Skin epidermis (tissue), 12 donors: ENCODE data around the gene CCN6.

ENCODE experiments used
- H3K27ac ChIP-seq, 21 experiments: fragments of 200-600 bp; sonication (generic) in 11 of 21; one replicate each; pipeline ENCODE4 v1.5.0; 2020; ENCODE audit warnings: mild to moderate bottlenecking in 3 of 21, inconsistent platforms in 2 of 21, moderate library complexity in 2 of 21
- H3K4me3 ChIP-seq, 7 experiments: fragments of 200-600 bp; sonication (generic) in 2 of 7; one replicate each; pipeline ENCODE4 v1.5.0; 2020; ENCODE audit warnings: inconsistent platforms in 2 of 7, mild to moderate bottlenecking in 2 of 7, moderate library complexity in 1 of 7

Gene CCN6

GRCh38 chr6:112054001-112054400 lies at the start of gene CCN6:
CCN6 (plus strand) TSS chr6:112054104; CDS start chr6:112054358, 254 bp downstream.
- Histone ChIP-seq H3K27ac (peak within 1 kb of the TSS in 4 of 21 experiments; percentile 3 to 63 (median 27)), H3K4me3 (peak within 1 kb of the TSS in 1 of 7 experiments; percentile 5)

GRCh38 chr6:112004201-112005012 lies 49.5 kb upstream of the CCN6 start:
- H3K27ac ChIP-seq, result peak overlapping the region in 4 of 21 experiments; percentile 32 to 62 (median 42)
- no peak overlapping the region for H3K4me3 ChIP-seq

DNA sequence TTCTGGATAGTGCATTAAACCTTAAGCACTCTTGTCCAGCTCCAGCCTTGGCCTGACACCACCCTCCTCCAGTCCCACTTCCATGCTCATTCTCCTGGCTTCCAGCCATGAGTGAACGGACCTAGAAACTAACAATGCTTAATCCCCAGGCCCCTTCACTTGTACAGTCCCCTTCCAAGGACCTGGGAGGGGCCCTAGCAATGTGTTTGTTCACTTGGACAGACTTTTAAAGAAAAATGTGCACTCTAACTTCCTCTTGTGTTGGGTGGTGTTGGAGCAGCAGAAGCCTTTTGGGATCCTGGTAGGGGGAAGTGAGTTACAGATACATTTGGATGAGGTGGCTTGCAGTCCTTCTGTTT lies 48.9 kb upstream of the CCN6 start:
- H3K27ac ChIP-seq, result peak overlapping the region in 2 of 21 experiments; percentile 28 to 42
- H3K4me3 ChIP-seq, result no peak overlapping the region

DNA sequence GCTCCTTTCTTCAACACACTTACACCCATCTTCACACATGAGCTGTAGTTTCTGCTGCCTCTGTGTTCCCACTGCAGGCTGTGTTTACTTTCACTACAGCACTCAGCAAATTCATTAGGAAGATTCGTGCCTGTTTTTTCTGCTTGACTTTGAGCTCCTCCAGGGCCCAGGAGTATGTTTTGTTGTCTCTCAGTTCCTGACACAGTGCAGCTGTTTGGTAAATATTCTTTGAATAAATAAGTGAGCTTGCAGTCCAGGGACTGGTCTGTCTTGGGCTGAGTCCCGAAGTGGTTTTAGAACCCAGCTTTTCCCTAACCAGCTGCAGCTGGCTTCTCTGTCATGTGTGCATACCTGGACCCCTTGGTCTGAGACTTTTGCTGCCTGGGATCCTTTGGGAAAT lies 46.6 kb upstream of the CCN6 start:
- peak overlapping the region in 4 of 21 experiments; percentile 13 to 50 (median 34) for H3K27ac ChIP-seq
- H3K4me3 ChIP-seq, result no peak overlapping the region

GRCh38 chr6:112007805-112008204 lies 46.1 kb upstream of the CCN6 start:
- Histone ChIP-seq H3K27ac (peak overlapping the region in 4 of 21 experiments; percentile 14 to 50 (median 38)), H3K4me3 (no peak overlapping the region)

- Histone ChIP-seq H3K27ac (peak overlapping the region in 2 of 21 experiments; percentile 33 to 50), H3K4me3 (no peak overlapping the region)
These were observed 45.4 kb upstream of the CCN6 start for GRCh38 chr6:112008482-112008881.

GRCh38 chr6:112010328-112010727 lies 43.6 kb upstream of the CCN6 start:
- Histone ChIP-seq H3K27ac (no peak overlapping the region), H3K4me3 (no peak overlapping the region)

- Histone ChIP-seq H3K4me3 (no peak overlapping the region), H3K27ac (no peak overlapping the region)
These were observed 40.9 kb upstream of the CCN6 start for GRCh38 chr6:112013051-112013450.

- Histone ChIP-seq H3K27ac (peak overlapping the region in 7 of 21 experiments; percentile 9 to 56 (median 47)), H3K4me3 (no peak overlapping the region)
These were observed 39.4 kb upstream of the CCN6 start for GRCh38 chr6:112014483-112014882.

DNA sequence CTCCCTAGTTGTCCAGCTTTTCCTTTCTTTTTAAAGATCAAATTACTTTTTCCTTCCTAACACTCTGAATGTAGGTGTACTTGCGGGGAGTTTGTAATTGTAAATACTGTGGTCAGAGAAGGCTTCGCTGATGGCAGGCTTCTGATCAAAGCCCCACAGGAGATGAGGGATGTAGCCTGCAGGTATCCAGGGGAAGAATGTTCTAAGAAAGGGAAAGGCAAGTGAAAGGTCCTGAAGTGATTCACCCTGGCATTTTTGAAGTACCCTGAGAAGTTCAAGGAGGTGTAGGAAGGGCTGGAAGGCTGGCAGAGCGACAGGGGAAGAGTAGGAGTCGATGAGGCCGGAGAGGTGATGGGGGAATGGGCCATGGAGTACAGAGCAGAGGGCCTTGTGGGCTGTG lies 38.2 kb upstream of the CCN6 start:
- peak overlapping the region in 11 of 21 experiments; percentile 29 to 71 (median 50) for H3K27ac ChIP-seq

GRCh38 chr6:112016320-112016719 lies 37.6 kb upstream of the CCN6 start:
- H3K27ac ChIP-seq, result peak overlapping the region in 9 of 21 experiments; percentile 29 to 71 (median 50)
- no peak overlapping the region for H3K4me3 ChIP-seq

More for the DNA sequence above, 38.2 kb upstream of the CCN6 start:
- H3K4me3 ChIP-seq, result no peak overlapping the region

DNA sequence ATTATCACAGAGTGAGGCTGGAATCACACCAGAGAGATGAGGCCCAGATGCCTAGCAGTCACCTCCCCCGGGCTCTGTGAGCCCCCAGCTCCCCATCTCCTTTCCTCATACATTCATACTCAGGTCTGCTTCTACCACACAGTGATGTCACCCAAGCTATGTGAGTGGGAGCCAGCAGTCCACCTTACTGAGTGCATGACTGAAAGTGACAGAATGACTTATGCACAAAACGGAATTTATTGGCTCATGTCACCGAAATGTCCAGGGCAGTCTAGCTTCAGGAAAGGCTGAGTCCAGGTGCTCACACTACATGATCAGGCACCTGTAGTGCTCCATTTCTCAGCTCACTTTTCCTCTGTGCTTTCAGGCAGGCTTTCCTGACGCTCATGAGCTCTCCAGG lies 36.7 kb upstream of the CCN6 start:
- H3K4me3 ChIP-seq, result no peak overlapping the region
- peak overlapping the region in 3 of 21 experiments; percentile 0 to 71 (median 36) for H3K27ac ChIP-seq

GRCh38 chr6:112017760-112018537 lies 36.0 kb upstream of the CCN6 start:
- H3K4me3 ChIP-seq, result no peak overlapping the region
- peak overlapping the region in 1 of 21 experiments; percentile 3 for H3K27ac ChIP-seq

DNA sequence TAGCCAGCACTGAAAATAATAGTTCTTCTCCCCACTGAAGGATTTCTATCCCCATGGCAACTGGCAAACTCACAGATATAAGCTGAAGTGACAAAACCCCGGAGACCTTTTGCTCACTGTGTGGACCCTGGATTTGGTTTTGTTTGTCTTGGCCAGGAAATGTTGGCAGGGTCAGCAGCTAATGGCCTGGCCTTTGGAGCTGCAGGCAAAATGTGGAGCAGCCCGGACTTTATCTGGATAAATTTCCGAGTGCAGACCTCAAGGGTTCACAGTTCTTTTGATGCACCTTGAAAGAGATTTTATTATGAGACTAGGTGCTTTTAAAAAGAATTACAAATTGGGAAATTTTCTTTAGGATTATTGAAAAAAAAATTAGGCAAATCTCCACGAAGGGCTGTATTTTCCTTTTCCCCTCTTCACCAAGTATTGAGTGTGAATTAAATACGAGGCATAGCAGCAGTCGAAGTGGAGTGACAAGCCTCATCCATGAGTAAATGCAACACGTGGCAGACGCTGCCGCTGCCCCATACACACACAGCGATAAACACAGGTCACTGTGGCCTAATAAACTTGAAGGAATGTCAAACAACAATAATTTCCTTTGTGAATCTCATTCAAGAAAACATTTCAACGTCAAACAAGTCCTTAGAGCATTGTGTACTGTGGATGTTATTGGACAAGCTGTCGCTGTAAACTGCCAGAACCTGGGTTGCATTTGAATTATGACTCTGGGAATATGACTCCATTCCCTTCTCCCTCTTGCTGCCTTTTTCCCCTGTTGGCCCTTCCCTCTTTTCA lies 35.1 kb upstream of the CCN6 start:
- H3K4me3 ChIP-seq, result no peak overlapping the region
- peak overlapping the region in 1 of 21 experiments; percentile 60 for H3K27ac ChIP-seq

DNA sequence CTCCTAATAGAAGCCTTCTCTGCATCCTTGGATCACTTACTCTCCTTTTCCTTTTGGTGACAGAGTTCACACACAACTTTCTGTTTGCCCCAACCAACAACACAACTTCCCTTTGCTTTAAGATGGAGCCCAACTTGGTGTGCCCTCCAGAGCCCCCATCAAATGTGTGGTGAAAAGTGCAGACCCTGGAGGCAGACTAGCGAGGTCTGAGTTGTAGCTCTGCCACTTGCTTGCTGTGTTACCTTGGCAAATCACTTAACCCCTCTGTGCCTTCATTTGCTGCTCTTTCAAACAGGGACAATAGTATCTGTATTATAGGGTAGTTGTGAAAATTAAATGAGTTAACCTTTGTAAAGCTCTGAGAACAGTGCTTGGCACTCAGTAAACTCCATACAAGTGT lies 34.3 kb upstream of the CCN6 start:
- H3K27ac ChIP-seq, result peak overlapping the region in 3 of 21 experiments; percentile 57 to 64 (median 60)
- no peak overlapping the region for H3K4me3 ChIP-seq

DNA sequence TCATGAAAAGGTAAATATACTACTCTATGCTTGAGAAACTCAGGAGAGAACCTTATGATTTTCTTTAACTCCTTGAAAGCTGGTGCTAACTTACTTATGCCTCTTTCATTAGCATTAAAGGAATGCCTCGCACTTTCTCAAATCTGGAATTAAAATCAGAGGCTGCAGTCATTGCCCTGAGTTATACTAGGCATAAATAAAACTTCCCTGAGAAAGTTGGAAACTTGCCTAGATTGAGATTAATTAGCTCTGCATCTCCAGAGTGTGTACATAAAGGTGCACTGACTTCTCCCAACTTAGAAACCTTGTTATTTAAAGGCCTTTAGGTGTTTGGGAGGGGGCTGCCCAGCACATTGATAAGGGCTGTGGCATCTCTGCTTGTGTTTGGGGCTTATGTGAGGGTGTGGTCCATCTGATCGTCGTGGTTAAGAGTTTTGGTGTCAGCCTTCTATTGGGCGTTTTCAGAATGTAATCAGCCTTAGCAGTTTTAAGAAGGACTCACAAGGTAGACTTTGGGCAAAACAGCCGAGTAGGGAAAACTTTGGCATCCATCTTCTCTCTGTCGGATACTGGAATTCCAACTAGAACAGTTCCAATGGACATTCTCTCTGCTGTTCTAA lies 32.1 kb upstream of the CCN6 start:
- H3K27ac ChIP-seq, result no peak overlapping the region
- H3K4me3 ChIP-seq, result no peak overlapping the region

GRCh38 chr6:112022749-112023148 lies 31.2 kb upstream of the CCN6 start:
- Histone ChIP-seq H3K27ac (no peak overlapping the region), H3K4me3 (no peak overlapping the region)

DNA sequence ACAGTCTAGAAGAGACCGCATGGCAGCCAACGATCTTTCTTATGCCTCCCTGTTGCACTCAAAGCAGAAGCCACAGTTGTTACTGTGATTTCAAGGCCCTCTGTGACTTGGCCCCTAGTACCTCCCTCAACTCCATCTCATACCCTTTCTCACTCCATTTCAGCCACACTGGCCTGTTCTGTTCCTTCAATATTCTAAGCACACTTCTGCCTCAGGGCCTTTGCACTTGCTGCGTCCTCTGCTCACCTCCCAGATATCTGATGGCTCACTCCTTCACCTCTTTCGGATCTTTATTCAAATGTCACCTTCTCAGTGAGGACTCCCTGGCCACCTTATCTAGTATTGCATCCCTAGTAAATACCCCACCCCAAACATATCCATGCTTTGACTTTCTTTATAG lies 29.4 kb upstream of the CCN6 start:
- H3K4me3 ChIP-seq, result no peak overlapping the region
- no peak overlapping the region for H3K27ac ChIP-seq

DNA sequence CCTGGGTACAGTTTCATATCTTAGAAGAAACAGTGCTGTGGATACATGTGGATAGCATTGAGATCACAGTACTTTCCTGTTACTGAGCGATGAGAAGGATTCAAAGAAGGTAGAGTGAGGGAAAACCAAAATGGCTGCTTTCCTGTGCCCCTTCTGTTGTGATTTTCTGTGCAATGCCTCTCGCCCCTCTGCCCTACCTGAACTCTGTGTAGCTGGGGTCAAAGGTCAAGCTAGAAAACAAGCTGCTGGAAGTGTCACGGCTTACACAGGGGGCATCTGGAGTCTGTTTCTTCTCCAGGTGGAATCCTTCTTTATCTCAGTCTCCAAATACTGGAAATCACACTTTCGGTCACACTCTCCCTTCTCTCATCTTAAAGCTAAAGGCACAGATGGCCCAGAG lies 27.0 kb upstream of the CCN6 start:
- Histone ChIP-seq H3K4me3 (no peak overlapping the region), H3K27ac (peak overlapping the region in 8 of 21 experiments; percentile 17 to 87 (median 76))
